Measurements from ENCODE around the gene PRICKLE1.

The PRICKLE1 gene

GRCh38 chr12:42588524-42589464, 752 bp downstream of the PRICKLE1 start:
- DNase-seq = peak; percentile 10 to 11

GRCh38 chr12:42587601-42588523, 1.7 kb downstream of the PRICKLE1 start:
- no peak for DNase-seq

GRCh38 chr12:42586268-42586667, 3.3 kb downstream of the PRICKLE1 start:
- DNase-seq = no peak

- DNase-seq = no peak
Measured at GRCh38 chr12:42585841-42586216, 3.7 kb downstream of the PRICKLE1 start.

GRCh38 chr12:42585154-42585840, 4.2 kb downstream of the PRICKLE1 start:
- DNase-seq = no peak

GRCh38 chr12:42584651-42585111, 4.9 kb downstream of the PRICKLE1 start:
- DNase-seq = no peak

GRCh38 chr12:42583016-42583415, 6.5 kb downstream of the PRICKLE1 start:
- DNase-seq = no peak

- DNase-seq = no peak
Measured at GRCh38 chr12:42582498-42582897, 7.0 kb downstream of the PRICKLE1 start.

- DNase-seq = no peak
Measured at GRCh38 chr12:42582050-42582449, 7.5 kb downstream of the PRICKLE1 start.

- no peak for DNase-seq
Measured at GRCh38 chr12:42576374-42576773, 13.2 kb downstream of the PRICKLE1 start.

GRCh38 chr12:42575717-42576116, 13.8 kb downstream of the PRICKLE1 start:
- DNase-seq = no peak

- no peak for DNase-seq
Measured at GRCh38 chr12:42574851-42575266, 14.7 kb downstream of the PRICKLE1 start.

- DNase-seq = no peak
Measured at GRCh38 chr12:42571327-42572009, 18.1 kb downstream of the PRICKLE1 start.

- no peak for DNase-seq
Measured at GRCh38 chr12:42570076-42570475, 19.5 kb downstream of the PRICKLE1 start.

GRCh38 chr12:42568952-42569915, 20.3 kb downstream of the PRICKLE1 start:
- no peak for DNase-seq

- no peak for DNase-seq
Measured at GRCh38 chr12:42565633-42566032, 23.9 kb downstream of the PRICKLE1 start.

GRCh38 chr12:42564996-42565395, 24.6 kb downstream of the PRICKLE1 start:
- no peak for DNase-seq

- no peak for DNase-seq
Measured at GRCh38 chr12:42564556-42564955, 25.0 kb downstream of the PRICKLE1 start.

- no peak for DNase-seq
Measured at GRCh38 chr12:42560977-42561376, 28.6 kb downstream of the PRICKLE1 start.

GRCh38 chr12:42557586-42558172, 31.9 kb downstream of the PRICKLE1 start:
- no peak for DNase-seq

- DNase-seq = no peak
Measured at GRCh38 chr12:42556917-42557316, 32.6 kb downstream of the PRICKLE1 start.

Data from activated CD4-positive, alpha-beta T cell treated with anti-CD3 and anti-CD28 coated beads, Interleukin-2, amount 50 U/mL, for 48 hours (primary cell).